Measurements from ENCODE around the gene WFDC8. TPM values are rescaled to one million over a fixed set of nuclear protein-coding genes. Genes with fewer than 3 reads are reported as not detected.
A peak's percentile ranks its signal among the peaks of the same experiment; 100 is the strongest.

The WFDC8 gene
- total RNA-seq, 4 donors from 2014 or later: not detected

DNA sequence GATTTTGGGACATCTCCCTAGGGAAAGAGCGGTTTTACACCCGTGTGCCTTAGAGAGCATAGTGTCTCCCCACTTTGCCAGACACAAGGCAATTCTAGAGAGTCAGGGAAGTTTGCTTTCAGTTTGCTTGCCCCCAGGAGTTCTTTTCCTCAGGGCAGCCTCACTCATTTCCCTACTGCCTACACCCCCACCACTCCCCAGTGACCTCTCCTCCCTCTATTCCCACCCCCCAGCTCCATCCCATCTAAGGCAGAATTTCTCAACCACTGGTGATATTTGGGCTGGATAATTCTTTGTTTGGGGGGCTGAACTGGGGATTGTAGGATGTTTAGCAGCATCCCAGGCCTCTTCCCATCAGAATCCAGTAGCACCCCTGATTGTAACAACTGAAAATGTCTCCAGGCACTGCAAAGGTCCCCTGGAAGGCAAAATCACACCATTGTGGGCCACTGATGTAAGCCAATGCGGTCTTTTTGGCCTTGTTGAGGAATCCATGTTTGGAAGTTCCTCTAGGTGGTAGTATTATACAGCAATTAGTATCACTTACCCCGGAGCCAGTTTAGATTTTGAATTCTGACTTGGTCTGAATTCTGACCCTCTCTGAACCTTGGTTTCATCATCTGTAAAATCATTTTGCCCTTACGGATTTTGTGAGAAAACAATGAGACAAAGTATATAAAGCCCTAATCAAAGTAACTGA, 33.2 kb downstream of the WFDC8 start:
- TF ChIP-seq POLR2A (IDR thresholded peaks at IDR 0.05) (no peak), CTCF (IDR thresholded peaks at IDR 0.05) (peak in 3 of 6 experiments; percentile 44 to 49 (median 46))

GRCh38 chr20:45545351-45545750, 33.7 kb downstream of the WFDC8 start:
- no peaks in the 10 kb centered on the region for H3K36me3 ChIP-seq
- no peaks in the 10 kb centered on the region for H3K27me3 ChIP-seq
- H3K4me3 ChIP-seq: no peak overlapping the region
- H3K9me3 ChIP-seq: no peaks in the 10 kb centered on the region
- no peaks in the 10 kb centered on the region for H3K4me1 ChIP-seq
- no peak for DNase-seq
- H3K27ac ChIP-seq: no peak overlapping the region
- TF ChIP-seq CTCF (IDR thresholded peaks at IDR 0.05) (no peak), POLR2A (IDR thresholded peaks at IDR 0.05) (no peak)

More for the DNA sequence above, 33.2 kb downstream of the WFDC8 start:
- Histone ChIP-seq H3K9me3 (no peaks in the 10 kb centered on the region), H3K4me3 (no peak overlapping the region), H3K27me3 (no peaks in the 10 kb centered on the region), H3K36me3 (no peaks in the 10 kb centered on the region), H3K27ac (no peak overlapping the region), H3K4me1 (no peaks in the 10 kb centered on the region)
- no peak for DNase-seq

GRCh38 chr20:45539382-45539781, 39.7 kb downstream of the WFDC8 start, which contains the start of gene WFDC6:
WFDC6 (minus strand) TSS chr20:45539482; CDS start chr20:45539407, 75 bp downstream.
- TF ChIP-seq POLR2A (IDR thresholded peaks at IDR 0.05) (no peak), CTCF (IDR thresholded peaks at IDR 0.05) (no peak)
- DNase-seq: no peak
- Histone ChIP-seq H3K4me1 (no peaks in the 10 kb centered on the region), H3K27me3 (no peaks in the 10 kb centered on the region), H3K27ac (no peak within 1 kb of the TSS), H3K9me3 (no peaks in the 10 kb centered on the region), H3K36me3 (no peaks in the 10 kb centered on the region), H3K4me3 (no peak within 1 kb of the TSS)

DNA sequence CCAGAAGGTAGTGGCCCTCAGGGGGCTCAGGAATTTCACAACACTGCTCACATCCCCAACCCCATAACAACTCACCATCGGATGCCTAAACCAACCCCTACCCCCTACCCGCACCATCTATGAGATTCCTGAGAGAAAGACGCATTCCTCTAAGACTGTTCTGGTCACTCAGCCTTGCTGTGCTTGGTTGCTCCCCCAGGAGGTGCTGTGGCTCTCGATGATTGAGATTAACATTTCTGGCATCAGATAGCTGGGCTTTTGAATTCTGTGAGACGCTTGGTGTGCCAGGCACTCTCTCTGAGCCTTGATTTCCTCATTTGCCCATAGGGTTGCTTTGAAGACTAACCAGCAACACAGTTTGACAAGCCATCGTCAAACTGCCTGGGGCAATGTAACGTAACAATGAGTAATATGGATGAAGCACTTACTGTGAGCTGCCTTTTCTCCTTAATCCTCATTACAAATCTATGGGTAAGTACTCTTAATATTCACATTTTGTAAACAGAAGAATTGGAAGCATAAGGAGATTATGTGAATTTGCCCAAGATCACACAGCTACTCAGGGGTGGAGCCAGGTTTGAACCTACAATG, 40.8 kb downstream of the WFDC8 start:
- TF ChIP-seq CTCF (IDR thresholded peaks at IDR 0.05) (no peak), POLR2A (IDR thresholded peaks at IDR 0.05) (no peak)
- Histone ChIP-seq H3K4me3 (no peak overlapping the region), H3K4me1 (no peaks in the 10 kb centered on the region), H3K27ac (no peak overlapping the region), H3K27me3 (no peaks in the 10 kb centered on the region), H3K36me3 (no peaks in the 10 kb centered on the region), H3K9me3 (no peaks in the 10 kb centered on the region)
- no peak for DNase-seq

DNA sequence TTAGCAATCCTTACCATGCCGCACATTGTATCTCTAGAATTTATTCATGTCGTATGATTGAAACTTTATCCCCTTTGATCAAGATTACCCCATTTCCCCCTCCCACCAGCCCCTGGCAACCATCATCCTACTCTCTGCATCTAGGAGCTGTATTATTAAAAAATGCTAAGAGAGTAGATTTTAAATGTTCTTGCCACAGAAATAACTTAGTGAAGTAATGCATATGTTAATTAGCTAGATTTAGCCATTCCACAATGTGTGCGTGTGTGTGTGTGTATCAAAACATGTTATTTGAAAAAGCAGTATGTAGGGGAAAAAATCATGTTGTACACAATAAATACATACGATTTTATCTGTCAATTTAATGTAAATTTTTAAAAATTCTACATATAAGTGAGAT, 51.8 kb downstream of the WFDC8 start:
- Histone ChIP-seq H3K27me3 (no peaks in the 10 kb centered on the region), H3K4me3 (no peak overlapping the region), H3K27ac (no peak overlapping the region), H3K9me3 (no peaks in the 10 kb centered on the region), H3K36me3 (no peaks in the 10 kb centered on the region), H3K4me1 (no peaks in the 10 kb centered on the region)
- DNase-seq: no peak
- no peak for TF ChIP-seq CTCF (IDR thresholded peaks at IDR 0.05)
- no peak for TF ChIP-seq POLR2A (IDR thresholded peaks at IDR 0.05)

Data from Peyer's patch (tissue), 4 donors.